GOT3 (cell line): ENCODE results near the gene DGLUCY.
"Not testable (repeated sequence)": the region's sequence is repeated elsewhere in the genome, so short reads cannot be mapped to it uniquely, and the experiment has no call there.

Experiments used
- DNase-seq: peaks from one replicate; lab custom pipeline; 2025; ENCODE audit warnings: mixed read lengths; lab: John Stamatoyannopoulos, UW

DGLUCY gene

GRCh38 chr14:91234791-91235114 lies 120.9 kb downstream of the DGLUCY start:
- no peak for DNase-seq

DNA sequence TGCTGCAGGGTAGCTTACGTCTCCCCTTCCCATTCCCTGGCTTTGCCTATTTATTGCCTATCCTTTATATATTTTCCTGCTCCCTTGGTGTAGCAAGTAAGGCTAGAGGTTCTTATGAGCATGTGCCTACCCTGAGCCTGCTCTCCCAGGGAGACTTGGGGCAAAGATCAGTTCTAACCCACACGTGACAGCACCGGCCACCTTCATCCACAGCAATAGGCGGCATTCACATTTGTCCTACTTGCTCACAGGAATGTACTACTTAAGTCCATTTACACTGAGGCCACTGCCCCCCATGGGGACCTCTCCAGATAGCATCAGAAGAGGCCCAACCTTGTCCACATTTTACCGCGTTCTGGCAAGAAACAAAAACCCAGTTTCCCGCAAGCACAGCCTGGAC lies 122.0 kb downstream of the DGLUCY start:
- DNase-seq, result no peak

- DNase-seq, result no peak
Observed at GRCh38 chr14:91237219-91237618, 123.3 kb downstream of the DGLUCY start.

DNA sequence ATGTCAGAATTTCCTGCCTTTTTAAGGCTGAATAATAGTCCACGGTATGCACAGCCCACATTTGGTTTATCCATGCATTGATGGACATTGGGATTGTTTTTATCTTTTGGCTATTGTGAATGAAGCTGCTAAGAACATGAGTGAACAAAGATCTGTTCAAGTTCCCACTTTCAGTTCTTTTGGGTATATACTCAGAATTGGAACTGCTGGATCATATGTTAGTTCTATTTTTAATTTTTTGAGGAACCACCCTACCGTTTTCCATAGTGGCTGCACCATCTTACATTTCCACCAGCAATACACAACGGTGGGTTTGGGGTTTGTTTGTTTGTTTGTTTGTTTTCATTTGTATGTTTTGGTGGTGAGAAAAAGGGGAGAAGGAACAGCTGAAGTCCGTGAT lies 124.2 kb downstream of the DGLUCY start:
- DNase-seq, result no peak

DNA sequence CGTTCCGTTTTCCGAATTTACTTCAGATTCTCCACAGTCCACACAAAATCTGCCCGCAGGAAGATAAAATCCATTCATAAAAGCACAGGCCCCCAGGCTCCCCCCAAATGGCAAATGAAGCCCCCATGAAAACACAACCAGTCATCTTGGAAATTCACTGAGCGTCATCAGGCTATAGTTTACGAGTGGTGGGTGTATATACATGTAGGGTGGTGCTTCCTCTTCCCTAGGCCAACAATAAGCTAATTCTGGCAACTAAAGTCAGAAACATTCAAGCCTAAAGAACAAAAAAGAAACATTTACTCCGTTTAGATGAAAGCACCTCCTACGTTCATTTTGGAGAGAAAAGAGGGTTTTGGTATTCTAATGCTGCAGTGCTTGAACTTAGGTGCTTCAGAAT lies 124.8 kb downstream of the DGLUCY start:
- no peak for DNase-seq

GRCh38 chr14:91241863-91242262 lies 128.0 kb downstream of the DGLUCY start:
- DNase-seq, result no peak

GRCh38 chr14:91242635-91243034 lies 128.8 kb downstream of the DGLUCY start:
- no peak for DNase-seq

DNA sequence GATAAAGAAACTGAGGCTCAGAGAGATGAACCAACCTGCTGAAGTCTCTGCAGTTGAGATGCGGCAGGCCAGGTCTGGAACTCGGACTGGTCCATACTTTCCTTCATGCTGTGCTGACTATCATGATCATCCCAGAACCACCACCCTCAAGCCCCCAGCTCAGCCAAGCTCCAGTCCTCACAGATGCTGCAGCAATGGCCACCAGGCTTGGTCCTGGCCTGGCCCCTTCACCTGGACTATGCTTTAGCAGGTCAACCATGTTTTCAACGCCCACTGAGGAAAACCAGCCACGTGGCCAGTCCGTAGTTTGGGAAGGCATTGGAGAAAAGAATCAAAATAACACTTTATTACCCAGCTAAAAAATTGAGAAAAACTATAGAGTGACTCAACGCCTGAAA lies 129.2 kb downstream of the DGLUCY start:
- no peak for DNase-seq

DNA sequence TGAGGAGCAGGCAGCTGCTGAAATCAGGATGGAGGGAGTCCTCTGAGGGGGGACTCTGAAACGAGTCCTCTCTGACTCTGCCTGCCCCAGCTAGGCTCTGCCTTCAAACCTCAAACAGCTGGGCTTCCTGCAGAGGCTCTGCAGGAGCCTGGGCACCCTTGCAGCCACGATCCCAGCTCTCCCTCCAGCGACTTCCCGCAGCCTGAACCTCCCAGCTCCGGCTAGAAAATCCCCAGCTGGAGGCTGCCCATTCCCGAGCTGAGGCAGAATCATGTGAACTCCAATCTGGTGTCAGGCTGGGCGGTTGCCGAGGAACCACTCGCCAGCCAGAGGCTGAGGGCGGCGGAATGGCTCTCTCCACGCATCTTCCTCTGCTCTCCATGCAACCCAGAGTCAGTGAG lies 130.6 kb downstream of the DGLUCY start, which contains the start of gene GPR68:
Gene GPR68 (minus strand): TSS at position 204 of the 401 bp plus-strand sequence. CDS start 9,654 bp downstream, outside the sequence.
- no peak for DNase-seq

GRCh38 chr14:91245029-91245428 lies 131.2 kb downstream of the DGLUCY start:
- no peak for DNase-seq

- not testable (repeated sequence) for DNase-seq
Observed at GRCh38 chr14:91245616-91246015, 131.7 kb downstream of the DGLUCY start.

- DNase-seq, result no peak
Observed at GRCh38 chr14:91246051-91246852, 132.4 kb downstream of the DGLUCY start.

DNA sequence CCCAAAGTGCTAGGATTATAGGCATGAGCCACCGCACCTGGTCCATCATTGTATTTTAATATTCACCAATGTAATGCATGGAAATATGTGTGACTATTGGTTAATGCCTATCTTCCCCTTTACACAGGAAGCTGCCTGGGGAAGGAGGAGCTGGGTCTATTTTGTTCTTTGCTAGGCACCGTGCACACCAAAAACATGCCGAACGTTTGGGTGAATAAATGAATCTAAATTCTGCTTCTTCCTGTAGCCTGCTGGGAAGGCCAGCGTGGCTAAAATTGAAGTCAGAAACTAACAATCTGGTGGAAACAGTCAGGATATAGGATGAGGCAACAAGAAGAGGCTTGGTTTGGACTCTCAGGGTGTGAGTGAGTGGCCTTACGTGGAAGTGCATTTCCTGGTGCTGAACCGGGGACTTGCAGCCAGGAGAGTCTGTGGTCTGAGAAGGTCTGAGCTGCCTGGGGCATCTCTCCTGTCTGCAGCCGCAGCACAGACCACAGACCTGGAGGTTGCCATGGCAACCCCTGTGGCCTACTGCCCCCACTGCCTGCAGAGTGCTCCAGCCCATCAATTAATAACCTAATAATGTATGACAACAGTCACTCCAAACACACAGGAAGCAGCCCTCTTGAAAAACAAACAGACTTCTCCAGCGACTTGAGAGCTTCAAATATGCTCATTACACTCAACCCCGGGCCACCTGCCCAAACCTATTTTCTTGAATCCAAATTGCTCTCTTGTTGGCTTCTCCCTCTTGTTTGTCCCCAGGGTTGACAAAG lies 136.2 kb downstream of the DGLUCY start:
- DNase-seq, result no peak

- DNase-seq, result no peak
Observed at GRCh38 chr14:91250912-91251311, 137.0 kb downstream of the DGLUCY start.

DNA sequence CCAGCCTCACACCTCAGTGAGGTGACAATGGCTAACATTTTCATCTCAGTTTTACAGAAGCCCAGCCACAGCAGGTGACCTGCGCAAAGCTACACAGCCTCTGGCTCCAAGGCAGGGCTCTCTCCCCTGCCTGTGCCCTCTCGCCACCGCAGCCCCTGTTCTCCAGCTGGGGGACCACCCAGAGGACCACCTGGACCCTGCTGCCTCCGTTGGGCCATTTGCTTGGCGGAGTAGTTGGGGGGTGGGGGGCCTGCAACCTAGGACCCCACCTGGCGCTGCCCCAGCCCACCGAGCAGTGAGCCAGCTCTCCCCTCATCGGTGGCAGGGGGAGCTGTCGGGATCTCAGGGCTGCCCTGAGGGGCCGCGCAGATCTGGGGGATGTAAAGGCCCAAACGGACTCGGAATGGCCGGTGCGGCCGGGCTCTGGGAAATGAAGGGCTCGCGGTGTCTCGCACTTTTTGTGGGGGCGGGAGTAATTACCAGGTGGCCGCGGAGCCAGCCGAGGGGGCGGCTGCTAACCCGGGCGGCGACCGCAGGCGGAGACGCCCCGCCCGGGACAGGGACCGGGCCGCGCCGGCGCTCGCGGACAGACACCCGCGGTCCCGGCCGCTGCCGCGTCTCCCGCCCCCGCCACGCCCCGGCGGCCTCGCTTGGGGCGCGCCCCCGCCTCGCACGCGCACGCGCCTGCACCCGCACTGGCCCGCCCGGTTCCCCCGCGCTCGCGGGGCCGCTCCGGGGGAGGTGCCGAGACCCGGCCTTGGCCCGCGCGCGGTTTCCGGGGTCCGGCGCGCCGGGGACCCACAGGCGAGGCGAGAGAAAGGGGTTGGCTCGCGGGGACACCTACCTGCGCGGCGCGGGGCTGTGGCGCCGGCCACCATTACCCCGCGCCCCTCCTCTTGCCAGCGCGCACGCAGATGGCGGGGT lies 139.3 kb downstream of the DGLUCY start:
- DNase-seq, result peak; percentile 2

DNA sequence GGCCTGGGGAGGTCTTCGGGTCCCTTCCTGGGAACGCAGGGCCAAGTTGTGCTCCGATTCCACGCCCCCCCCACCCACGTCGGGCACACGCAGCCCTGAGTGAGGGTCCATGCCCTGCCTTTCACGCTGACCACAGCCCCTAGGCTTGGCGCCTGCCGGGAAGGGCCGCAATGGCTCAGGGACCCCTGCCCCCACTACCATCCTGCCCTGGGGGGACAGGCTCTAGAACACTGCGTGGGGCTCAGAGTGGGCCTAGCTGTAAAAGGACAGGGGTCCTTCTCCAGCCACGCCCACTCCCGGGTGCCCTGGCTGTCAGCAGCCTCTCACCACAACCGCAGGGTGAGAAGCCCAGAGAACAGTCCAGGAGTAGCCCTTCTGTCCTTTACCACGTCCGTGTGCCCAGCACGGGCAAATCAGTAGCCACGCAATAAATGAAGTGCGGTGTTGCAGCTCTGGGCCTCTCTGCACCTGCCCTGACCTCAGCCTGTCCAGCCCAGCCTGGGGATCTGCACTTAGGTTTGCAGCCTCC lies 140.0 kb downstream of the DGLUCY start:
- no peak for DNase-seq

DNA sequence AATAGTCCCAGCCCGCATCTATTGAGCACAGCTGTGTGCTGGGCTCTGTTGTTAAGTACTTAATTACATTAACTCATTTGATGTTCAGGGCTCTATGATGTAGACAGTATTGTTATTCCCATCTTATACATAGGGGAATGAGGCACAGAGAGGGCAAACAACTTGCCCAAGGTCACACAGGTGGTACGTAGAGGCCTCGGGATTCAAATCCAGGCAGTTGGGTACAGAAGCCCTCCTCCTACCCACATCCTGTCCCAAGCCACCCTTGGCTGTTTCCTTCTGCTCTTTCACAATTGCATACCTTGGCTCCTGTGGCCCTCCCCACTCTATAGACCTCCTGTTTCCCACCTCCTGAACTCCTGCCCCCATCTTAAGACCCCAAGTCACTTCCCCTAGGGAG lies 140.6 kb downstream of the DGLUCY start:
- no peak for DNase-seq

GRCh38 chr14:91255026-91255695 lies 141.3 kb downstream of the DGLUCY start:
- no peak for DNase-seq

DNA sequence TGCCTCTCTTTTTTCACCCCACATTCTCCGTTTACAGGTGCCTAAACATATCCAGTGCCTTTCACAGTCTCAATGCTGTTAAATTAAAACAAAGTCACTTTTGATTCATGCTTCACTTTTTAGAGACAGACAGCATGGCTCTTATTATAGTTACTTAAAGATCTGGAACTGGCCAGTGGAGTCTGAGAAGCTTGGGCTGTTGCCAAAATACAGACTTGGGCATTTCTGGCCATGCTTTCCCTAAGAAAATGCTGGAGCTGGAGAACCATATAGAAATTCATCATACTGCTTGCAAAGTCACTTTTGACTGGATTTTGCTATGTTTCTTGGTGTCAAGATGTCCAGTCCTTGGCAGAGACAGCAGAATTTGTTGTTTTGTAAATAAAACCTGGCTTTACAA lies 142.8 kb downstream of the DGLUCY start:
- no peak for DNase-seq

DNA sequence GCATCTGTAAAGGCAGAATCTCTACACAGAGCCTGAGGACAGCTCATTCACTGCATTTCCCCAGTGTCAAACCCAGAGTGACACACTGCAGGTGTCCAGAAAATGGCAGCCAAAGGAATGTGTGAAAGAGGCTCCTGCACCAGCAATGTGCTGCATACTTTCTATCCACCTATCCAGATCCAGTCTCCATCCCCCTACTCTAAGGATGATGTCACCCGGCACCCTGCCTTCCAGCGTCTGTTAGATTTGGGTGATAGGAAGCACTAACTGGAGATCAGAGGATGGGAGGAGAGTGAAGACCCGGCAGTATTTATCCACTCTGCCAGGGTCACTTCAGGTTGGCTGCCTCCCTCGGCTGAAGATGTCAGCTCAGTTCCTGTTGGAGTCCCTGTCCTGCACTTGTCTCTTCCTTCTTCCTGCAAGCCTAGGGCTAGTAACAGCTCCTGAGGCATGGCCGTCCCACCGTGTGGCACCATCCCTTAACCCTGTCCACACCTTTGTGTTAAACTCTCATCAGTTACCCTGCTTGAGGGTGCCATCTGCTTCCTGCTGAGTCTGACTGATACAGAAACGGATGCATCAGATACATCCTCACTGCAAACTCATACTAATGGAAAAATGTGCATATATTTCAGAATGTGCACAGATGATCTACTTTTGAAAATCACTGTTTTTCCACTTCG lies 143.6 kb downstream of the DGLUCY start:
- no peak for DNase-seq
